ENCODE results near the gene TMEM150C. TPM values are rescaled to one million over a fixed set of nuclear protein-coding genes. Genes with fewer than 3 reads are reported as not detected.
"Not testable (repeated sequence)": the region's sequence is repeated elsewhere in the genome, so short reads cannot be mapped to it uniquely, and the experiment has no call there.

The TMEM150C gene
- total and polyA plus RNA-seq, 7 experiments from 2014 or later: 0.07 to 0.18 TPM; not detected in 5

- ATAC-seq: no peak
- no peaks in the 10 kb centered on the region for H3K9me3 ChIP-seq (ENCODE audit: control insufficient read depth in 2 of 3, low read length in 3 of 3)
- no peak overlapping the region for H3K4me3 ChIP-seq (ENCODE audit: low read length)
- peaks cover 5 to 31% (median 11%) of the 10 kb centered on the region in 5 donors for H3K36me3 Mint-ChIP-seq
- CTCF ChIA-PET: no interaction called here
- H3K27me3 Mint-ChIP-seq: no peaks in the 10 kb centered on the region
- POLR2A ChIA-PET: no interaction called here
- intact Hi-C loops (cut with micrococcal nuclease): no loop called here
- H3K27me3 ChIP-seq (ENCODE audit: control insufficient read depth in 2 of 2, insufficient read depth in 2 of 2, low read length in 2 of 2): no peaks in the 10 kb centered on the region
- H3K36me3 ChIP-seq (ENCODE audit: control insufficient read depth in 2 of 3, insufficient read depth in 3 of 3, low read length in 3 of 3): no peaks in the 10 kb centered on the region
- DNase-seq: no peak
- no peaks in the 10 kb centered on the region for H3K4me1 ChIP-seq (ENCODE audit: control insufficient read depth in 2 of 2, insufficient read depth in 2 of 2, low read length in 2 of 2)
- no peak overlapping the region for H3K27ac ChIP-seq (ENCODE audit: low read depth, low read length)
- H3K9me3 Mint-ChIP-seq: no peaks in the 10 kb centered on the region
- H3K4me1 Mint-ChIP-seq: no peaks in the 10 kb centered on the region
- H3K4me3 Mint-ChIP-seq: no peak overlapping the region
- H3K27ac Mint-ChIP-seq: no peak overlapping the region
Measured at GRCh38 chr4:82484996-82485783, 76.6 kb downstream of the TMEM150C start.

- ChIA-PET CTCF (no interaction called here), POLR2A (no interaction called here)
- Mint-ChIP-seq H3K4me3 (no peak overlapping the region), H3K36me3 (peaks cover 7 to 47% (median 18%) of the 10 kb centered on the region in 5 donors), H3K9me3 (no peaks in the 10 kb centered on the region), H3K27me3 (no peaks in the 10 kb centered on the region), H3K4me1 (no peaks in the 10 kb centered on the region), H3K27ac (no peak overlapping the region)
- no peaks in the 10 kb centered on the region for H3K9me3 ChIP-seq (ENCODE audit: control insufficient read depth in 2 of 3, low read length in 3 of 3)
- H3K27me3 ChIP-seq (ENCODE audit: control insufficient read depth in 2 of 2, insufficient read depth in 2 of 2, low read length in 2 of 2): no peaks in the 10 kb centered on the region
- DNase-seq (no peak), ATAC-seq (no peak)
- intact Hi-C loops (cut with micrococcal nuclease): no loop called here
- no peaks in the 10 kb centered on the region for H3K36me3 ChIP-seq (ENCODE audit: control insufficient read depth in 2 of 3, insufficient read depth in 3 of 3, low read length in 3 of 3)
- H3K27ac ChIP-seq (ENCODE audit: low read depth, low read length): no peak overlapping the region
- no peaks in the 10 kb centered on the region for H3K4me1 ChIP-seq (ENCODE audit: control insufficient read depth in 2 of 2, insufficient read depth in 2 of 2, low read length in 2 of 2)
- no peak overlapping the region for H3K4me3 ChIP-seq (ENCODE audit: low read length)
Measured at GRCh38 chr4:82482387-82482786, 79.4 kb downstream of the TMEM150C start.

- Mint-ChIP-seq H3K4me3 (no peak overlapping the region), H3K36me3 (peaks cover 7 to 47% (median 18%) of the 10 kb centered on the region in 5 donors), H3K4me1 (no peaks in the 10 kb centered on the region), H3K9me3 (no peaks in the 10 kb centered on the region), H3K27ac (no peak overlapping the region), H3K27me3 (no peaks in the 10 kb centered on the region)
- no peaks in the 10 kb centered on the region for H3K9me3 ChIP-seq (ENCODE audit: control insufficient read depth in 2 of 3, low read length in 3 of 3)
- no peak for DNase-seq
- no peak for ATAC-seq
- no peak overlapping the region for H3K27ac ChIP-seq (ENCODE audit: low read depth, low read length)
- no peaks in the 10 kb centered on the region for H3K27me3 ChIP-seq (ENCODE audit: control insufficient read depth in 2 of 2, insufficient read depth in 2 of 2, low read length in 2 of 2)
- ChIA-PET POLR2A (no interaction called here), CTCF (no interaction called here)
- H3K4me1 ChIP-seq (ENCODE audit: control insufficient read depth in 2 of 2, insufficient read depth in 2 of 2, low read length in 2 of 2): no peaks in the 10 kb centered on the region
- H3K4me3 ChIP-seq (ENCODE audit: low read length): no peak overlapping the region
- no peaks in the 10 kb centered on the region for H3K36me3 ChIP-seq (ENCODE audit: control insufficient read depth in 2 of 3, insufficient read depth in 3 of 3, low read length in 3 of 3)
- intact Hi-C loops (cut with micrococcal nuclease): no loop called here
Measured at GRCh38 chr4:82481506-82481840, 80.3 kb downstream of the TMEM150C start.

GRCh38 chr4:82480771-82481505 lies 80.8 kb downstream of the TMEM150C start:
- Histone ChIP-seq H3K4me1 (ENCODE audit: control insufficient read depth in 2 of 2, insufficient read depth in 2 of 2, low read length in 2 of 2) (no peaks in the 10 kb centered on the region), H3K36me3 (ENCODE audit: control insufficient read depth in 2 of 3, insufficient read depth in 3 of 3, low read length in 3 of 3) (no peaks in the 10 kb centered on the region), H3K4me3 (ENCODE audit: low read length) (no peak overlapping the region), H3K27me3 (ENCODE audit: control insufficient read depth in 2 of 2, insufficient read depth in 2 of 2, low read length in 2 of 2) (no peaks in the 10 kb centered on the region), H3K27ac (ENCODE audit: low read depth, low read length) (no peak overlapping the region), H3K9me3 (ENCODE audit: control insufficient read depth in 2 of 3, low read length in 3 of 3) (no peaks in the 10 kb centered on the region)
- Mint-ChIP-seq H3K9me3 (no peaks in the 10 kb centered on the region), H3K4me3 (no peak overlapping the region), H3K27me3 (no peaks in the 10 kb centered on the region), H3K27ac (no peak overlapping the region), H3K4me1 (no peaks in the 10 kb centered on the region), H3K36me3 (peaks cover 7 to 47% (median 18%) of the 10 kb centered on the region in 5 donors)
- DNase-seq: no peak
- ATAC-seq: no peak
- intact Hi-C loops (cut with micrococcal nuclease): no loop called here
- ChIA-PET POLR2A (no interaction called here), CTCF (no interaction called here)

- peaks cover 9 to 50% (median 18%) of the 10 kb centered on the region in 5 donors for H3K36me3 Mint-ChIP-seq
- ChIA-PET CTCF (no interaction called here), POLR2A (no interaction called here)
- H3K27me3 Mint-ChIP-seq: no peaks in the 10 kb centered on the region
- H3K27ac ChIP-seq (ENCODE audit: low read depth, low read length): no peak overlapping the region
- no peaks in the 10 kb centered on the region for H3K9me3 ChIP-seq (ENCODE audit: control insufficient read depth in 2 of 3, low read length in 3 of 3)
- H3K9me3 Mint-ChIP-seq: peaks cover 0 to 1% (median 0%) of the 10 kb centered on the region in 11 donors
- DNase-seq (no peak), ATAC-seq (no peak)
- no peaks in the 10 kb centered on the region for H3K36me3 ChIP-seq (ENCODE audit: control insufficient read depth in 2 of 3, insufficient read depth in 3 of 3, low read length in 3 of 3)
- no peaks in the 10 kb centered on the region for H3K27me3 ChIP-seq (ENCODE audit: control insufficient read depth in 2 of 2, insufficient read depth in 2 of 2, low read length in 2 of 2)
- no peak overlapping the region for H3K27ac Mint-ChIP-seq
- no peaks in the 10 kb centered on the region for H3K4me1 Mint-ChIP-seq
- H3K4me3 Mint-ChIP-seq: no peak overlapping the region
- no peaks in the 10 kb centered on the region for H3K4me1 ChIP-seq (ENCODE audit: control insufficient read depth in 2 of 2, insufficient read depth in 2 of 2, low read length in 2 of 2)
- no peak overlapping the region for H3K4me3 ChIP-seq (ENCODE audit: low read length)
- intact Hi-C loops (cut with micrococcal nuclease): no loop called here
Measured at GRCh38 chr4:82479562-82479961, 82.2 kb downstream of the TMEM150C start.

- CTCF ChIA-PET; DNase-seq; intact Hi-C loops (cut with micrococcal nuclease); H3K27me3 Mint-ChIP-seq; H3K4me1 Mint-ChIP-seq; H3K36me3 ChIP-seq (ENCODE audit: control insufficient read depth in 2 of 3, insufficient read depth in 3 of 3, low read length in 3 of 3); H3K27me3 ChIP-seq (ENCODE audit: control insufficient read depth in 2 of 2, insufficient read depth in 2 of 2, low read length in 2 of 2); H3K4me1 ChIP-seq (ENCODE audit: control insufficient read depth in 2 of 2, insufficient read depth in 2 of 2, low read length in 2 of 2); H3K4me3 ChIP-seq (ENCODE audit: low read length); POLR2A ChIA-PET; H3K9me3 Mint-ChIP-seq; H3K27ac Mint-ChIP-seq; H3K27ac ChIP-seq (ENCODE audit: low read depth, low read length); ATAC-seq; H3K4me3 Mint-ChIP-seq; H3K9me3 ChIP-seq (ENCODE audit: control insufficient read depth in 2 of 3, low read length in 3 of 3): not testable (repeated sequence)
- peaks cover 9 to 39% (median 17%) of the 10 kb centered on the region in 5 donors for H3K36me3 Mint-ChIP-seq
Measured at GRCh38 chr4:82477469-82477868, 84.3 kb downstream of the TMEM150C start.

- H3K36me3 ChIP-seq (ENCODE audit: control insufficient read depth in 2 of 3, insufficient read depth in 3 of 3, low read length in 3 of 3); H3K4me1 ChIP-seq (ENCODE audit: control insufficient read depth in 2 of 2, insufficient read depth in 2 of 2, low read length in 2 of 2); H3K27ac ChIP-seq (ENCODE audit: low read depth, low read length); intact Hi-C loops (cut with micrococcal nuclease); H3K4me3 ChIP-seq (ENCODE audit: low read length); H3K4me3 Mint-ChIP-seq; H3K9me3 ChIP-seq (ENCODE audit: control insufficient read depth in 2 of 3, low read length in 3 of 3); ATAC-seq; DNase-seq; H3K4me1 Mint-ChIP-seq; H3K27me3 Mint-ChIP-seq; H3K27me3 ChIP-seq (ENCODE audit: control insufficient read depth in 2 of 2, insufficient read depth in 2 of 2, low read length in 2 of 2); H3K9me3 Mint-ChIP-seq; H3K27ac Mint-ChIP-seq; CTCF ChIA-PET; POLR2A ChIA-PET: not testable (repeated sequence)
- peaks cover 8 to 28% (median 12%) of the 10 kb centered on the region in 5 donors for H3K36me3 Mint-ChIP-seq
Measured at GRCh38 chr4:82475931-82476330, 85.9 kb downstream of the TMEM150C start.

Measured in naive thymus-derived CD4-positive, alpha-beta T cell (primary cell).